GM23338 (cell line): Measurements from ENCODE around the gene NEK4. TPM values are rescaled to one million over a fixed set of nuclear protein-coding genes. Genes with fewer than 3 reads are reported as not detected.

Experiments
- ATAC-seq: fragments of 200-7000 bp; cut with Tn5 transposase; 3 replicates; pipeline ENCODE4 v1.9.1; 2020
- DNase-seq: peaks from one replicate; pipeline ENCODE4 v3.0.0-alpha.2; 2015; ENCODE audit warnings: low spot score
- H2AFZ ChIP-seq: fragments of 200-600 bp; sonication (generic); 2 replicates; pipeline ENCODE4 v1.8.0; 2016; ENCODE audit warnings: antibody characterized with exemption, mild to moderate bottlenecking, moderate library complexity
- H3F3A ChIP-seq: fragments of 200-600 bp; sonication (generic); replicated peaks from 2 replicates; pipeline ENCODE4 v1.8.0; 2017; ENCODE audit warnings: antibody characterized with exemption, mixed run types, low read depth
- H3K27ac ChIP-seq: fragments of 200-600 bp; sonication (generic); 2 replicates; pipeline ENCODE4 v1.6.1; 2016; ENCODE audit warnings: low read depth
- H3K27me3 ChIP-seq: fragments of 200-600 bp; sonication (generic); 2 replicates; pipeline ENCODE4 v1.8.0; 2016; ENCODE audit warnings: mild to moderate bottlenecking, mixed run types, moderate library complexity; ENCODE audit not compliant: insufficient read depth
- H3K36me3 ChIP-seq: fragments of 200-600 bp; sonication (generic); 2 replicates; pipeline ENCODE4 v1.8.0; 2016; ENCODE audit warnings: mild to moderate bottlenecking; ENCODE audit not compliant: insufficient read depth
- H3K4me1 ChIP-seq: fragments of 200-600 bp; sonication (generic); 2 replicates; pipeline ENCODE4 v1.8.0; 2016; ENCODE audit warnings: mild to moderate bottlenecking, moderate library complexity; ENCODE audit not compliant: insufficient read depth
- H3K4me2 ChIP-seq: fragments of 200-600 bp; sonication (generic); 2 replicates; pipeline ENCODE4 v1.7.1; 2017; ENCODE audit warnings: mixed run types
- H3K4me3 ChIP-seq: fragments of 200-600 bp; sonication (generic); 2 replicates; pipeline ENCODE4 v1.6.1; 2016; ENCODE audit warnings: mixed run types
- H3K79me2 ChIP-seq: fragments of 200-600 bp; sonication (generic); replicated peaks from 2 replicates; pipeline ENCODE4 v1.8.0; 2017; ENCODE audit warnings: mild to moderate bottlenecking; ENCODE audit not compliant: insufficient read depth
- H3K9me2 ChIP-seq: fragments of 200-600 bp; sonication (generic); 2 replicates; pipeline ENCODE4 v1.8.0; 2017; ENCODE audit not compliant: insufficient read depth
- H4K20me1 ChIP-seq: fragments of 200-600 bp; sonication (generic); replicated peaks from 2 replicates; pipeline ENCODE4 v1.8.0; 2017; ENCODE audit warnings: mild to moderate bottlenecking; ENCODE audit not compliant: insufficient read depth
- H3K27ac Mint-ChIP-seq: 2 replicates; pipeline ENCODE4 v1.8.0; 2020; ENCODE audit warnings: inconsistent platforms, mild to moderate bottlenecking, moderate library complexity, mixed read lengths
- H3K27me3 Mint-ChIP-seq: 3 replicates; pipeline ENCODE4 v1.8.0; 2022; ENCODE audit warnings: low read depth, mild to moderate bottlenecking, moderate library complexity, mixed read lengths, inconsistent platforms; ENCODE audit not compliant: insufficient read depth, poor library complexity
- H3K36me3 Mint-ChIP-seq: 3 replicates; pipeline ENCODE4 v1.8.0; 2021; ENCODE audit warnings: low read depth, mild to moderate bottlenecking, inconsistent platforms, moderate library complexity, mixed read lengths
- H3K4me1 Mint-ChIP-seq: 3 replicates; pipeline ENCODE4 v1.8.0; 2020; ENCODE audit warnings: mild to moderate bottlenecking, inconsistent platforms, mixed read lengths
- H3K4me3 Mint-ChIP-seq: 3 replicates; pipeline ENCODE4 v1.8.0; 2021; ENCODE audit warnings: moderate library complexity, mild to moderate bottlenecking, inconsistent platforms, mixed read lengths
- H3K9me3 Mint-ChIP-seq: 3 replicates; pipeline ENCODE4 v1.8.0; 2020; ENCODE audit warnings: moderate library complexity, mild to moderate bottlenecking, inconsistent platforms, mixed read lengths
- CREB1 ChIP-seq: fragments of 250-450 bp; sonication (Bioruptor Pico); IDR thresholded peaks from 2 replicates; pipeline ENCODE4 v1.5.0; 2020; ENCODE audit warnings: low read depth, mild to moderate bottlenecking, moderate library complexity
- ETS1 ChIP-seq: IDR thresholded peaks from 2 replicates; pipeline ENCODE4 v1.6.1; 2016; ENCODE audit warnings: antibody characterized with exemption
- EZH2 ChIP-seq: fragments of 200-600 bp; sonication (generic); IDR thresholded peaks from one replicate; pipeline ENCODE4 v1.8.0; 2017; ENCODE audit warnings: antibody characterized with exemption, mild to moderate bottlenecking, low read depth; ENCODE audit not compliant: unreplicated experiment
- EZH2phosphoT487 ChIP-seq: fragments of 200-600 bp; sonication (generic); IDR thresholded peaks from one replicate; pipeline ENCODE4 v1.8.1; 2018; ENCODE audit warnings: antibody characterized with exemption; ENCODE audit not compliant: unreplicated experiment
- JUNB ChIP-seq: IDR thresholded peaks from one replicate; pipeline ENCODE4 v1.6.1; 2016; ENCODE audit warnings: antibody characterized with exemption; ENCODE audit not compliant: unreplicated experiment
- NANOG ChIP-seq: IDR thresholded peaks from 2 replicates; pipeline ENCODE4 v1.6.1; 2016; ENCODE audit warnings: antibody characterized with exemption, borderline replicate concordance
- POLR2AphosphoS5 ChIP-seq: IDR thresholded peaks from 2 replicates; pipeline ENCODE4 v1.6.1; 2016; ENCODE audit warnings: antibody characterized with exemption, low read depth
- REST ChIP-seq: IDR thresholded peaks from one replicate; pipeline ENCODE4 v1.6.1; 2018; ENCODE audit warnings: antibody characterized with exemption; ENCODE audit not compliant: unreplicated experiment
- STAT1 ChIP-seq: IDR thresholded peaks from one replicate; pipeline ENCODE4 v1.6.1; 2016; ENCODE audit warnings: antibody characterized with exemption; ENCODE audit not compliant: unreplicated experiment
- ZNF114 ChIP-seq: fragments of 250-450 bp; sonication (Bioruptor Pico); IDR thresholded peaks from 2 replicates; pipeline ENCODE4 v1.5.0; 2020; ENCODE audit warnings: mild to moderate bottlenecking, moderate library complexity
- ZNF331 ChIP-seq: fragments of 250-450 bp; sonication (Bioruptor Pico); IDR thresholded peaks from 2 replicates; pipeline ENCODE4 v1.5.0; 2020; ENCODE audit warnings: low read depth, mild to moderate bottlenecking, moderate library complexity
- ZNF462 ChIP-seq: fragments of 250-450 bp; sonication (Bioruptor Pico); IDR thresholded peaks from 2 replicates; pipeline ENCODE4 v1.5.0; 2020; ENCODE audit warnings: mild to moderate bottlenecking, moderate library complexity
- polyA plus RNA-seq: library from polyadenylated mRNA; unstranded; fragments of >200 nt; fragmentation: Nextera tagmentation; extraction: Ambion mirVana; gene quantifications from 2 replicates; pipeline ENCODE4 v1.2.1, GENCODE V29; 2016
- total RNA-seq: library from RNA; depleted of rRNA; stranded (reverse); fragments of >200 nt; shearing (Covaris generic); gene quantifications from 2 replicates; pipeline ENCODE4 v1.2.3, GENCODE V29; 2014
- TF ChIP-seq, protein P1 (sequence below), 2 experiments: fragments of 200-600 bp in 1 of 2; sonication (generic) in 1 of 2; conservative IDR thresholded peaks; 2 replicates each; pipeline versions ENCODE4 v1.5.1 to v1.6.1; 2016 to 2017; ENCODE audit warnings: antibody characterized with exemption in 2 of 2, low read depth in 2 of 2, mild to moderate bottlenecking in 2 of 2, moderate library complexity in 1 of 2

NEK4 gene
- total and polyA plus RNA-seq, 2 experiments from 2014 or later: 8.6 to 42.7 TPM

- H3K27ac Mint-ChIP-seq: peak overlapping the region; percentile 34
- Histone ChIP-seq H3F3A (no peaks in the 10 kb centered on the region), H3K27me3 (no peaks in the 10 kb centered on the region), H3K4me3 (no peak overlapping the region), H2AFZ (no peak overlapping the region), H3K79me2 (peaks cover 63% of the 10 kb centered on the region), H3K4me1 (peaks cover 8% of the 10 kb centered on the region; the same call in 1 of the 2 replicates), H3K9me2 (no peaks in the 10 kb centered on the region), H3K4me2 (no peak overlapping the region), H3K36me3 (peaks cover 20% of the 10 kb centered on the region), H3K27ac (no peak overlapping the region), H4K20me1 (no peaks in the 10 kb centered on the region; the same call in 1 of the 2 replicates)
- peaks cover 35% of the 10 kb centered on the region for H3K36me3 Mint-ChIP-seq
- ATAC-seq (no peak), DNase-seq (no peak)
- H3K9me3 Mint-ChIP-seq: no peaks in the 10 kb centered on the region
- peaks cover 21% of the 10 kb centered on the region for H3K4me1 Mint-ChIP-seq
- H3K4me3 Mint-ChIP-seq: no peak overlapping the region
- TF ChIP-seq EZH2phosphoT487: no peak
- TF ChIP-seq CREB1: no peak
- TF ChIP-seq NANOG: no peak
- no peak for TF ChIP-seq ZNF331 (CRISPR knock-in tag)
- TF ChIP-seq ETS1: no peak
- no peak for TF ChIP-seq ZNF114 (CRISPR knock-in tag)
- TF ChIP-seq ZNF462: no peak
- no peak for TF ChIP-seq JUNB
- TF ChIP-seq, protein P1, sequence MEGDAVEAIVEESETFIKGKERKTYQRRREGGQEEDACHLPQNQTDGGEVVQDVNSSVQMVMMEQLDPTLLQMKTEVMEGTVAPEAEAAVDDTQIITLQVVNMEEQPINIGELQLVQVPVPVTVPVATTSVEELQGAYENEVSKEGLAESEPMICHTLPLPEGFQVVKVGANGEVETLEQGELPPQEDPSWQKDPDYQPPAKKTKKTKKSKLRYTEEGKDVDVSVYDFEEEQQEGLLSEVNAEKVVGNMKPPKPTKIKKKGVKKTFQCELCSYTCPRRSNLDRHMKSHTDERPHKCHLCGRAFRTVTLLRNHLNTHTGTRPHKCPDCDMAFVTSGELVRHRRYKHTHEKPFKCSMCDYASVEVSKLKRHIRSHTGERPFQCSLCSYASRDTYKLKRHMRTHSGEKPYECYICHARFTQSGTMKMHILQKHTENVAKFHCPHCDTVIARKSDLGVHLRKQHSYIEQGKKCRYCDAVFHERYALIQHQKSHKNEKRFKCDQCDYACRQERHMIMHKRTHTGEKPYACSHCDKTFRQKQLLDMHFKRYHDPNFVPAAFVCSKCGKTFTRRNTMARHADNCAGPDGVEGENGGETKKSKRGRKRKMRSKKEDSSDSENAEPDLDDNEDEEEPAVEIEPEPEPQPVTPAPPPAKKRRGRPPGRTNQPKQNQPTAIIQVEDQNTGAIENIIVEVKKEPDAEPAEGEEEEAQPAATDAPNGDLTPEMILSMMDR (conservative IDR thresholded peaks at IDR 0.05; ENCODE audit: low read depth in 2 of 2): no peak
- TF ChIP-seq POLR2AphosphoS5: no peak
- TF ChIP-seq REST: no peak
- no peak for TF ChIP-seq STAT1
- no peak for TF ChIP-seq EZH2
- H3K27me3 Mint-ChIP-seq: peaks cover 9% of the 10 kb centered on the region
Measured at GRCh38 chr3:52681596-52681995, 89.1 kb downstream of the NEK4 start.
